Measurements from ENCODE around the gene GUCD1.

The GUCD1 gene

DNA sequence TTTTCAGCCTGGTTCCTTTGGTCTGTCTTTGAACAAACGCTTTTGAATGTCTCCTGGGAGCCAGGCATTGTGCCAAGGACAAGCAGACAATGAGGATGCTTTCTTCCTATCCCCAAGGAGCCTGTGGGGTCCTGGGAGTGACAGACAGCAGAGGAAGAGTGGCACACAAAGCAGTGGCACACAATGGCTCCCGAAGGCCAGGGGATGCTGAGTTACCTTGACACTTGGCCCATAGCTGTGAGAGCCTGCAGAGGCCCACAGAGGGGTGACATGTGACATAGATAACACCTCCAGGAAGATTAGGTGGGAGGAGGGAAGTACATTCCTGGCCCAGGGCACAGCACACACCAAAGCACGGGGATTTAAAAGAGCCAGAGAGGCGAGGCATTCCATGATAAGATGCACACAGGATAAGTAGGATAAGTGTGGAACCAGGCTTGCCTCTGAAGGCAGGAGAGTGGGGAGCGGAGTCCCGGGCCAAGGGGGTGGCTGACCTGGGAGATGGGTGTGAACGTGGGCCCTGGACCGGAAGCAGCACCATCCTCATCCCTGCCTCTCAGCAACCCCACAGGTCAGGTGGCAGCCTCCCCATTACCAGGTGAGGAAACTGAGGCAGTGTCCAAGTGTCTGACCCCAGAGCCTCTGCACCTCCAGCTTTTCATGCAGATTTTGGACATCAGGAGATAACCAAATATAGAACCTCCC, 53.5 kb downstream of the GUCD1 start:
- DNase-seq: no peak

DNA sequence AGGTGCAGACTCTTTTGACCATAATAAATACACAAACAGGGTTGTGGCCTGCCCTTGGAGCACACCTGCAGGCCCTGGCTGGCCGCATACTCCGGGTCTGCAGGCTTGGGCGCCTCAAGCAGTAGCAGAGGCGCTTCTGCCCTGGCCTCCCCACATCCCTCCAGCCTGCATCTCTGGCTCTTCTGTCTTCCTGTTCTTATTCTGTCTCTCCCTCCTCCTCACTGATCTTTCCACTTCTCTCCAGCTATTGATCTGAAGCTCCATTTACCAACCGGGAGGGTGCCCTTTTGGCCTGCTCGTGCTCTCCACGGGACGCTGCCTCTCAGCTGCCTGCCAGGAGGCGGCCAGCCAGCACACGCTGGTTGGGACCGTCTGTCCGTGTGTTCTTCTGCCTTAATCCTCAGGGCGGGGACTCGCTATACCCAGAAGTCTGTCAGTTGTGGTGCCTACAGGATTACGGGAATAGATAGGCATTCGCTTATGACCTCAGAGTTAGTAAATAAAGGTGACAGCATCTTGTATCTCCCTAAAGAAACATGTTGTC, 54.6 kb downstream of the GUCD1 start:
- peak in 1 of 2 experiments; percentile 8 for DNase-seq

DNA sequence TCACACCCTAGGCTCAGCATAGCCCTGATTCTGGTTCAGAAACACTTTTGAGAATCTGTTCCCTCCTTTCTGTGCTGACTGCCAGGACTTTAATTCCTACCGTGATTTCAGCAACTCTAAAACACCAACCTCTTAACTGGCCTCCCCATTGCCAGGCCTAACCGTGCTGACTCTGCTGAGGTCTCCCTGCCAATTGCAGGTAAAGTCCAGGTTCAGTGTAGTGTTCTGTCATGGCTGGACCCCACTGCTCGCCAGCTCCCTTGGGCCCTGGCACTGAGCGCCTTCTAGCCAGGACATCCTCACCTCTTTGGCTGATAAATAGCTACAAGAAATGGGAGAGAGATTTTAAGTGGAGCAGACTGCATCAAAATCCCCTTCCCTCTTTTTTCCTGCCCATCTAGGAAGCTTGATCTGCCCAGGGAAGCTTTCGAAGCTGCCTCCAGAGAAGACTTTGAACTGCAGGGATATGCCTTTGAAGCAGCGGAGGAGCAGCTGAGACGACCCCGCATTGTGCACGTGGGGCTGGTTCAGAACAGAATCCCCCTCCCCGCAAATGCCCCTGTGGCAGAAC, 55.1 kb downstream of the GUCD1 start:
- DNase-seq: no peak

DNA sequence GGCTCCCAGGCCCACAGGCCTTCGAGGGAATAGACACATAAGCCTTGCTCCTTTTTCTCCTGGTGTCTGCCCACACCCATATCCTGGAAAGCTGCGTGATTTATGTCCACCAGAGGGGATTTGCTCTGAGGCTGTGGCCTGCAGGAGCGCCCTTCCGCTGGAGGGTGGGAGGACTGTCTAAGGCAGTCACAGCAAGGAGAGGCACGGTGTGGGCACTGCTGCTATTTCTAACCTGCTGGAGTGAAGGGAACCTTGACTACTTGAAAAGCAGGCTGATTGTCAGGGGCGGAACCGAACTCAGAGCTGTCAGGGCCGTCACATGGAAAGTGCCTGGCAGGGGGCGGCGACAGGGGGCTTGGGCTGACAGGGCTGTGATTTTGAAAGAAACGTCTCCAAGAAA, 56.1 kb downstream of the GUCD1 start:
- no peak for DNase-seq

DNA sequence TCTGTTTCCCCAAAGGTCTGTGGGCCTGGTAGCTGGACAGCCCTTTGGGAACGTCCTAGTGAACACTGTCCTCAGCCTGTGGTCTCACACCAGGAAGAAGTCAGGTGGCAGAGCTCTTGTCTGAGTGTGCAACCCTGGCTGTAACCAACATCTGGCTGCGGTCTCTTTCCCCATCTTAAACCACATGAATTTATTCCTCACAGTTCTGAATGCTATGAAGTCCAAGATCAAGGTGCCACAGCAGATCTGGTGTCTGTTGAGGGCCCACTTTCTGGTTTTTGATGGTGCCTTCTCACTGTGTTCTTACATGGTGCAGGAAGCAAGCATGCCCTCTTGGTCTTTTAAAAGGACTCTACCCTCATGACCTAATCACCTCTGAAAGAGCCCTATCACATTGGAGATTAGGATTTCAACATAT, 57.1 kb downstream of the GUCD1 start:
- no peak for DNase-seq

DNA sequence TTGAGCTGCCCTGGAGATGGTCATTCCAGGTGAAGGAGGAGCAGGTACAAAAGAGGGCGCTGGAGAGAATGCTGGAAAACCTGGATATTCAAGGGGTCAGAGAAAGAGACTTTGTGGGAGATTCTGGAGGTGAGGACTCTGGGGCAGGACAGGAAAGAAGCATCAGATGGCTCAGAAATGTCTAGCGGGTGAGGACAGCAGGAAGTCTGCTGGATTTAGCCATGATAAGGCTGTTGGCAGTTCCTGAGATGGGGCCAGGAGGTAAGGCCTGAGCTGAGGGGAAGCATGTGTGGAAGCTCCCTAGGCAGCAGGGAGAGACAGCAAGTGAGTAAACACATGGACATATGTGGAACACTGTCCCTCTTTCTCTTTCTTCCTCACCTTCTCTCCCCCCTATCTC, 58.3 kb downstream of the GUCD1 start:
- DNase-seq: peak; percentile 18 to 32

DNA sequence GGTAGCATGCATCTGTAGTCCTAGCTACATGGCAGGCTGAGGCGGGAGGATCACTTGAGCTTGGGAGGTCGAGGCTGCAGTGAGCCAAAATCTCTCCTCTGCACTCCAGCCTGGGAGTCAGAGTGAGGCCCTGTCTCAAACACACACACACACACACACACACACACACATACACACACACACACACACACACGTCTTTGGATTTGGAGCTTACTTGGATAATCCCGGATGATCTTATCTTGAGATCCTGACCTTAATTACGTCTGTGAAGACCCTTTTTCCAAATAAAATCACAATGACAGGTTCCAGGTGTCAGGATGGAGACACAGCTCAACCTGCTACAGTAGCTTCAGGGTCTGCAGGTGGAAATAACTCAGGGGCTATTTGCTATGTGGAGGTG, 58.7 kb downstream of the GUCD1 start:
- no peak for DNase-seq

DNA sequence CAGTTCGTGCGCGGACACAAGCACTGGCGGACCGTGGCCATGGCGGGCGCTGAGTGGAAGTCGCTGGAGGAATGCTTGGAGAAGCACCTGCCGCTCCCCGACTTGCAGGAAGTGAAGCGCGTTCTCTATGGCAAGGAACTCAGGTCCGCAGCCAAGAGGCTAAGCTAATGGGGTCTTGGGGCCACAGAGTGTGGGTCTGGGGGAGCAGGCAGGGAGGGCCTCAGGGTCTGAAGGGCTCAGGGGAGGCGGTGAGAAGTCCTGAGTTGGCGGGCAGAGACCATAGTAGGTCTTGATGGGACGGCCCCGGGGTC, 59.6 kb downstream of the GUCD1 start:
- DNase-seq: no peak

DNA sequence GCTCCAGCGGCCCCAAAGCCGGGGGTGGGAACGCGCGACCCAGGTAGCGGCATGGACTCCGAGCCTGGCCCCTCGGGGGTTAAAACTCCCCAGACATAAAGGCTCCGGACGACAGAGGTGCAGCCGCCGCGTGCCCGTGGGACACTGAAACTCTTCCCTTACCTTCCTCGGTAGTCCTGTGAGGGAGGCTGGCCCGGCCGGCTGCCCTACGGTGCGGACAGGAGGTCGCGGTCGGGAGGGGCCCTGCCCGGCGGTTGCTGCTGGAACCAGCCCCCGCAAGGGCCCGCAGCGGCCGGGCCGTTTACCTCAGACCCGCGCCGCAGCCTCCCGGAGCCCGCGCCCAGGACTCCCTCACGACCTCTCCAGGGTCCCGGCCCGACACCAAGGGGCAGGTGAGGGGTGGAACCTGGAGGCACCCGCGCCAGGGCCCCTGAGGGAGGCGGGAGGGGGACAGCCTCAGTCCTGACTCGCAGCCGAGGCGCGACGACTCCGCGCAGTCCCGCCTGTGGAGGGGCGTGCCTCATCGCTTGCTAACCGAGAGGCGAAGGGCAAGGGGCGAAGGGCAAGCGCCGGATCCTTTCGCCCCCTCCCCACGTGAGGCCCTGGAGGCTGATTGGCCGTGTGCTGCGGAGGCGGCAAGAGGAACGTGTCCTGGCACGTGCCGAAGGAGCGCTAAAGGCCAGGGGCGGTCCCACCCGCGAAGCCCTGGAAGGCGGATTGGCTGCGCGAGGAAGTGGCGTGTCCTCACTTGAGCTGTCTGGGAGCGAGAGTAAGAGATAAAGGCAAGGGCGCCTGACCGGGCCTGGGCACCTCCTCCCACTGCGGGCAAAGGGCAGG, 60.2 kb downstream of the GUCD1 start, which contains the start of gene UPB1:
Gene UPB1, plus strand, starts transcription at position 805 of the 837 bp plus-strand sequence. CDS start 72 bp downstream, outside the sequence.
- DNase-seq: no peak

DNA sequence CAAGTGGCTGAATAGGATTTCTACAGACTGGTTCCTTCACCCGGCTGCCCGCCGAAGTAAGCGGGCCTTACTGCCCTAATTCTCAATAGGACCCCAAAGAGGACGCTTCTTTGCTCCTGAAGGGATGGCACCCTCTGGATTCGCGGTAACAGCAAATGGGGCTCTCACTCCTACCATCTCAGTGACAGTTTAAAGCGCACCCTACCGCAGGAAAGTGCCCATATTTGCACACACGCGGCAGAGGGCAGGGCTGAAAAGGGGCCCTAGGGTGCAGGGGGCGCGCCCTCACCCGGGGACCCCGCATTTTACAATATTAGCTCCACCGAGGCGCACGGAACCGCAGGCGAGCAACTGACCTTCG, 60.8 kb downstream of the GUCD1 start:
- no peak for DNase-seq

DNA sequence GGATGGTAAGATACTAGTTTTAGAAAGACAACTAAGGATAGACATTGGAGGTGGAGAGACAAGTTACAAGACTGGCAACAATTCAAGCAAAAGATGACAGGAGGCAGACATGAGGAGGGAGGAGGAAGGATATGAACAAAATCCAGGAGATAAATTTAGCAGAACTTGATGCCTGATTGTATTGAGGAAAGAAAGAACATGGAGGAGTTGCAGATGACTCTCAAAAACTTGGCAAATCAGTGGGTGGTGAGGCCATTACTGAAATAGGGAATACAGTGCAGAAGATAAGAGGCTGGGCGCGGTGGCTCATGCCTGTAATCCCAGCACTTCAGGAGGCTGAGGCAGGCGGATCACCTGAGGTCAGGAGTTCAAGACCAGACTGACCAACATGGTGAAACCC, 62.5 kb downstream of the GUCD1 start:
- no peak for DNase-seq

Measured in cerebellar nuclear complex (tissue), 1 donor.